Measurements from ENCODE around the gene CDH22.

Gene CDH22

DNA sequence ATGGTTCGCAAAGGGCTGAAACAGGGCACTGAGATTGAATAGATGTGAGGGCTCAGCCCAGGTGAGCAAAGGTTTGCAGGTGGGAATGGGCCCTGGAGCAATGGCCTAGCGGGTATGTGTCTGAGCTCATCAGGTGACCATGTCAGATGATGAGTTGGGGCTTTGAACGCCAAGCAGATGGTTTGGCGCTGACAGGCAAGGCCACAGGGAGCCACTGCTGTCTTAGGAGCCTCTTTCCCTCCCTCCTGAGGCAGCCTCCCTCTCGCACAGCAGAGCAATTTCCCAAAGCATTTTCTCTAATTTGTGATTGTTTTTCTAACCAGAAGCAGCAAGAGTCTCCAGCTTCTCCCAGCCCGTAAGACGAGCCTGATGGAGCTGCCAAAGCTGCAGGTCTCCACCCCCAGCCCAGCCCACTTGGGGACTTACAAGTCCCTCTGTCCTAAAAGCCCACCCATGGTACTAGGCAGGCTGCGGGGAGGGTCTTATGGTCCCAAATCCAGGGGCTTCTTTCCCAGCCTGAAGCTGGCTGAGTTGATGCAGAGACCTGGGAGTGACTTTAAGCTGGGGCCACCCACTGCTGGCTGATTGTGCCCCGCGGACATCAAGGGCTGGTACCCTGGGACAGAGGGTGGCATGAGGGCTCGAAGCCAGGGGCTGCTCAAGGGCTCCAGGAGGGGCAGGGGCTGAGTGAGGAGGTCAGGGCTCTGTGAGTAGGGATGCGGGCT is 11.6 kb downstream of the CDH22 start:
- ATAC-seq: no peak

DNA sequence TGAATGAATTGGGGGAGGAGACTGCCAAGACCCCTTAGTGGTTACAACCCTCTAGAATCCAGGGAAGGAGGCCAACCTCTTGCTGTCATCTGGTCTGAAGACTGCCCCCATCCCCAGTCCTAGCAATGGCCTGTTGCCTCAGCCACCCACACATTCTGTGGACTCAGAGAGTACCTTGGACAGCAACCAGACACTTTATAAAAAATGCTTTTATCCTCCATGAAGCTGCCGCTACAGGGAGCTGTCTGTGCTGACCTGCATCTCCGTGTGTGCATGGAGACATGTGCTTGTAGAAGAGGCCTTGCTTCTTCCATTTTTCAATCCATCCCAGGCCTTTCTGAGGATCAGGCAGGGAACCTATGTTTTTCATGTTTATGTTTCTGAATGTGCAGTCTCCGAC is 15.2 kb downstream of the CDH22 start:
- no peak for ATAC-seq

DNA sequence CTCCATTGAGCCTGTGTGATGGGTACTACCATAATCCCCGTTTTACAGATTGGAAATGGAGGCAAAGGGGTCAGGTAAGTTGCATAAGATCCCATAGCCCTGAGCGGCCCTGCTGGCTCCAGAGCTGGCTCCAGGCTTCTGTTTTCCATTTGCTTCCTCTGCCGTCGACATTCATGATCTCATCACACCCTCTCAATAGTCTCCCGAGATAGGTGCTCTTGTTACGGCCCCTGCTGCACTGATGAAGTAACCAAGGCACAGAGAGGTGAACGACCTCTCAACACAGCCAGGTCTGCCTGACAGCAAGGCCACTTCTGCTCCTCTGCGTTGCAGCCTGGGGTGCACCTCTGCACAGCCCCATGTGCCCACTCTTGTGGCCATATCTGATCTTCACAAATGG is 16.9 kb downstream of the CDH22 start:
- ATAC-seq: no peak

DNA sequence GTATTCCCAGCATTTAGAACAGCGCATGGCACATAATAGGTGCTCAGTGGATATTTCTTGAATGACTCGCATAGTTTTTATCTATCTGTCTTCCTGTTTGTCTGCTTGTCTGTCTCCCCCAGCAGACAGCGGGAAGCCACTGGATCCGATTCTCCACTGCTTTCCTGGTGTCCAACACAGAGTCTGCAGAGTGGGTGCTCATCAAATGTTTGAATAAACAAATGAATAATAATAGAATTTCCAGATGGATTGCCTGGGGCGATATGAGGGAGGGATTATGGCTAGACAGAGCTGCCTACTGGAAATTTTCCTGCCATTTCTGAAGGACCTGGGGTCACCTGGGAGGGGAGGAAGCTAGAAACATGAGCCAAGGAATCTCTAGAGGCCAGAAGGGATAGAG is 18.9 kb downstream of the CDH22 start:
- ATAC-seq: no peak

DNA sequence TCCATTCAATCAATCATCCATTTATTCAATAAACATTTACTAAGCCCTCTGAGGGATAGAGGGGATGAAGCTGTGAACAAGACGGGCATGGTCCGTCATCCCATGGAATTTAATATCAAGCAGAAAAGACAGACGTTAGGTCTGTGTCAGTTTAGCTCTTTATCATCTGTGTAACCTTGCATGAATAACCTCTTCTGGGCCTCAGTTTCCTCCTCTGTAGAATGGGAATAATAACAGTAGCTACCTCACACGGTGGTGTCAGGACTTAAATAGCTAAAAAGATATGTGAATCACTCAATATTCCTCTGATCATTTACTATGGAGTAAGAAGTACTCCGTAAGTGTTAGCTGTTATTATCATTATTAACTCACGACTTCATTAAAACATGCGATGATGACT is 21.3 kb downstream of the CDH22 start:
- ATAC-seq: no peak

DNA sequence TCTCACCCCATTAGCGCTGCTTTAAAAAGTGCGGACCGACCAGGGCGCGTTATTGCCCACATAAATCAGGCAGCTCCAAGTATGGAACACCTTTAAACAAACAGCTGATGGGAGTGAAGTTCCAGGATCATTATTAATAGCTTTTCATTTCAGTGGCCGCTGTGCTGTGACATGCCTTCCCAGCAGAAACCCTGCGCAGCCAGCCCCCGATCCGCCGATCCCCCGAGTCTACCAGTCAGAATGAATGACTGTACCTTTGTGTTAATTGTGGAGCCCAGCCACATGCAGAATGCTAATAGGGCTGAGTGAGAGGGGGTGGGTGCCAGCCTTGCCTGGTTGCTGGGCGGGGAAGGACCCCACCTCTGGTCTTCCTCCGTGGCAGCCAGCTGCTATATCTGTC is 21.9 kb downstream of the CDH22 start:
- ATAC-seq: no peak

DNA sequence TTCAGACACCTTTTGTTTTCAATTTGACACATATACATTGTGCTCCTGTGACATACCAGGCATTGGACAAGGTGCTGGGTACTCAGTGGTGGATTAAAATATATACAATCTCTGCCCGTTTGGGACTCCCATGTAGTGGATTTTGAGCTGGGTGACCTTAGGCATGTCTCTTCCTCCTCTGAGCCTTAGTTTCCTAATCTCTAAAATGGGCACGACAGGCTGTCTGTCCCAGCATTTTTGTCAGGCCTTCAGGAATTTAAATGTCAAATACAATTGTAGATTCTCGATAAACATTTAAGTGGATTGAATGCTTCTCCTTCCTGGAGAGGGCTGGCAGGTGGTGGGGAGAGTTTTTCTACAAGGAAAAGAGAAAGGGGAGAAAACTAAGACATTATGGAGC is 22.6 kb downstream of the CDH22 start:
- ATAC-seq: no peak

DNA sequence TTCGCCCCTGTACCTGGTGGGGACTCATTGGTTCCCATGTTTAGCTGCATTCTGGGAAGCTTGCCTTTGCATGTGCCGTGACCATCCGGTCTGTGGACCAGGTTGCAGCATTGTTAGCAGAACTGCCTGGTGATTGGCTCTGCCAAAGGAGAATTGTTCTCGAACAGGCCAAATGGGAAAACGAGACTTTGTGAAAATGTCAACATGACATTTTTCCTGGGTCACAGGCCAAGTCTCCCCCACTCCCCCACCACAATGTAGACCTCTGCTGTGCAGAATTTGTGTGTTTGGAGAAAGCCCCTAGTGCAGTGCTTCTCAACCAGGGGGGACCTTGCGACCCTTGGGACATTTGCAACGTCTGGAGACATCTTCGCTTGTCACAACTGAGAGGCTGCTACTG is 23.2 kb downstream of the CDH22 start:
- ATAC-seq: no peak

DNA sequence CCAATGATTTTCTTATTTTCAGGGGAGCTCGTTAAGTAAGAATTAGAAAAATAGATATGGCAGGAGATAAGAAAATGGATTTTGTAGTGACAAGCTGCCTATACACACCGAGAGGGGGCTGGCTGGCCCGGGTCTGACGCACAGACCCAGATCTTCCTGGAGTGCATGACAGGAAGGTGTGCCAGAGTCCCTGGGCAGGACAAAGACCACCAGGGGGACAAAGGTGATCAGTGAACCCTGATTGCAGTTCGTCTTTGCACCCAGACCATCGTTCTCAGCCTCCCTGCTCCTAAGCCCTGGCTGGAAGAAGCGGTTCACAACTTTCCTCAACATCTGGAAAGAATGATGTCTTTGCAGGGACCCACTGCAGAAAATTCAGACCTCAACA is 24.3 kb downstream of the CDH22 start:
- ATAC-seq: no peak

DNA sequence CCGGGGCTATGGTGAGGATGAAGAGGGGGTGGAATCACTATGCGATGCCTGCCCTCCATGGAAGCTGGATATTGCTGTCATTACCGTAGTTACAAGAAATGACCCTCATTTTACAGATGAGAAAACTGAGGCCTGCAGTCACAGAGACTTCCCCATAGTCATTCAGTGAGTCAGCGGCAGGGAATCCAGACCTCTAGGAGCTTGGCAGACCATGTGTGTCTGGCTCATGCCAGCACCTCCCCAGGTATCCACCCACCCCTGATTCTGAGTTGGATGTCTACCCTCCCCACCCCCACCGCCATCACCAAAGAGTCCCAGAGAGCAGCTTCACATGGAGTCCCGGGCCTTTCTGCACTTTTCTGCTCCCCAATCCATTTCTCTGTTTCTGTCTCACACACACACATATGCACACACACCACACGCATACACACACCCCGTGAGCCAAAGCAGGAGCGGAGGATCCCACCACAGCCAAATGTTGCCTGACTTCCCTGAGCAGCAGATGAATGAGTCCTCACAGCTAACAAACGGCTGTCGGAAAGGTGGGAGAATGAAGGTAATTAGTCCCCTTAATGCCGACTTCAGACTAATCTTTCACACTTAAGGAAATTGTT is 24.8 kb downstream of the CDH22 start:
- no peak for ATAC-seq

DNA sequence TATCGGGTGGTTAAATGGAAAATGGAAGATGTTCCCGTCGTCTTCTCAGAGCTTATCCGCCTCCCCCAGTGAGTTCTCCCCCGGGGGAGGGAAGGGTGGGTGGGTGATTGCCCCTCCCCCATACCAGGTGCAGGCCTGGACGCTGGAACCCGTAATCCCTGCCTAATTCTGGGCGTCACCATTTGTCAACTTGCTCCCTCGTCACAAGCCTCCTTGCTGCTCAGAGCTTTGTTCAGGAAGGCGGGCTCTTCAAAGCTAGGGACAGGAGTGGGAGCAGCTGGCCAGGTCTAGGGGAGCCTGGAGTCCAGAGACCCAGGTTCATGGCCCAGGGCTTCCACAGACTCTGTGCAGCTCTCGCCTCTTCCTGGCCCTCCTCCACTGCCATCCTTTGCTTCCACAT is 25.6 kb downstream of the CDH22 start:
- ATAC-seq: no peak

DNA sequence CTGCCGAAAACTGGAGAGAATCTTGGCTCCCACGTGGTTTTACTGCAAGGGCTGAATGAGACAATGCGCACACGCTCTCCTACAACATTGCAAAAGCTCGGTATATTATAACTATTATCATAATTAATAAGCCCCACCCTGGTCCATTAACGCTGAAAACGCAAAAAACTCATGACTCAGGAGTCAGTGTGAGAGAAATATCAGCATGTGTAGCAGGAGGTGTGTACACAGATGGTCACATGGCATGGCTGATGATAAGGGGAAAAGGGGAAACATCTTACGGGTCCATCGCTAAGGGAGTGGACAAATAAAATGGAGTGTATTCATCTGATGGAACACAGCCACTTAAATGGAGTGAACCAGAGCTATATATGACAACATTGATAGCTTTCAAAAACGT is 29.2 kb downstream of the CDH22 start:
- ATAC-seq: no peak

DNA sequence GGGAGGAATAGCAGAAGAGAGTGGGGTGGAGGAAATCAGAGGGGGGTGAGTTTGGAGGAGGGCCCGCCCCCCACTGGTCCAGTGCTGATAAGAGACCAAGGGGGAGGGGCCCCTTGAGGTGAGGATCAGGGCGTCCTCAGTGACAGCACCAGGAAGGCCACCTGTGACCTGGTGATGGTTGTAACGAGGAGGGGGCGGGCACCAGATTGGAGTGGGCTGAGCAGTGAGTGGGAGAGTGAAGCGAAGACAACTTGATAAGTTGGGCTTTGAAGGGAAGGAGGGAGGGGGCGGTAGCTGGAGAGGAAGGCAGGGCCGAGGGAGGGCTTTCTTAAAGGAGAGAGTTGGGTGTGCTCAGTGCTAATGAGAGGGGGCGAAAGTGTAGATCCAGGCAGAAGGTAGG is 30.7 kb downstream of the CDH22 start:
- ATAC-seq: no peak

DNA sequence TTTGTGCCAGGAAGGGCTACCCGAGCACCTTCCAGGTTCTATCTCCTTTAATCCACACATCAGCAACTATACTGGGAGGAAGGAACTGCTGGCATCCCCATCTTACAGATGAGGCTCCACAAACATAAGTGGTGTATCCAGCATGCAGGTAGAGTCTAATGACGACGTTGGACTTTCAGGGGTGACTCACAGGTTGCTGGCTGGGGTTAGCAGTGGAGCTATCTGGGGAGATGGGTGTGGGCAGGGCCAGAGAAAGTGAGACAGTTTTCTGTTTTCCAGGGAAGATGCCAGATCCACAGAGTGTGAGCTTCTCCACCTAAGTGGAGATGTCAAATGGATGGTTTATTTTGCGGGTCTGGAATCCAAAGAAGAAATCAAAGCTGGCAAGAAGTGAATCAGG is 31.8 kb downstream of the CDH22 start:
- no peak for ATAC-seq

DNA sequence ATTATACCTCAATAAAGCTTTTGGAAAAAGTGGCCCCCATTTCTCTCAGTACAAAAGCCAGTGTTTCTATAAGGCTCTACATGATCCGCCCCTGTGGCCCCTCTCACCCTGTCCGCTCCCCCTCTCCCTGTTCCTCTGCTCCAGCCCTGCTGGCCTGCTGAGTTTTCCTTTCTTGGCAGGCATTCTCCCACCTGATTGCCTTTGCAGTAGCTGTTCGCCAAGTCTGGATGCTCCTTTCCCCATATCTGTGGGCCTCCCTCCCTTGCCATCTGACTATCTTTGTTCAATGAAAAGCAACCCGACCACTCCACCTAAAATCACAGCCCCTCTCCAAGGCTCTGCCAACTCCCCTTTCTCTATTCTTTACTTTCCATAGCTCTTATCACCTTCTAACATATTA is 33.2 kb downstream of the CDH22 start:
- no peak for ATAC-seq

DNA sequence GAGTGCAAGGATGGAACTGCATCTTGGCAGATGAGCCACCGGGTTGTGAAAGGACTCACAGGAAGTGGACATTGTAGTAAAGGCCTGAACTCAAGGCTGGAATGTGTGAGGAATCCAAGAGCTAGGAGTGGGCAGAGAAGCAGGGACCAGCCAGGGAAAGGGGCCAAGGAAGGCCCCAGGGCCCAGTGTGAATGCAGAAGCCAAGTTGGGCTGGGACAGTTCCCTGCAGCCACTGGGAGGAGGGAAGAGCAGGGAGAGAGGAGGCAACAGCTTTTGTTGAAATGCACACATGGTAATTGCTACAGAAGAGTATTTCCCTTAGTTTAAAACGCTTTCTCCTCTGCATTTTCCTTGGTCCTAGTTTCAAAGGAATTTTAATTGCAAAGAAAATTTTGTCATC is 34.6 kb downstream of the CDH22 start:
- no peak for ATAC-seq

DNA sequence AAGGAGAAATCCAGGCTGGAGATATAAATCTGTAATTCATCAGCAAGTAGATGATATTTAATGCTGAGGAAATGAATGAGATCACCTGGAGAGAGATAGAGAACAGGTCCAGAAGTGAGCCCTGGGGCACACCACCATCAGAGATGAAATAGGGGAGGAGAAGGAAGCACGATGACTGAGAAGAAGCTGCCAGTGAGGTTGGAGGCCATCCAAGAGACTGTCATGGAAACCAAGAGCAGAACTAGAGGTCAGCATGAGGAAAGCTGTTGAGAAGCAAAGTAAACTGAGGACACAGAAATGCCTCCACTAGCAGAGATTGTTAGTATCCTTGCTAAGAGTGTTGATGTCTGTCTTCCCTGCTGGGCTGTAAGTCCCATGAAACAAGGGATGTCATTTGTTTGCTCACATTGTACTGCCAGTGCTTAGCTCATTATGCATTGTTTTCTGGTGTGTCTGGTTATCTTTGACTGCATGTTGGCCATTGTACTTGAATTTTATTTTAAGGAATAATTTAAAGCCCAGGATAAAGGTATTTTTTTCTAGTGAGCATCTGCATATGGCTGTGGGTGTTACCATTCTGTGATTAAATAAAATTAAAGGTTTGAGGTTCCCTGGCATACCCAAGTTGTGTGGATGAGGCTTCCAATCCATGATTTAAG is 35.8 kb downstream of the CDH22 start:
- ATAC-seq: no peak

DNA sequence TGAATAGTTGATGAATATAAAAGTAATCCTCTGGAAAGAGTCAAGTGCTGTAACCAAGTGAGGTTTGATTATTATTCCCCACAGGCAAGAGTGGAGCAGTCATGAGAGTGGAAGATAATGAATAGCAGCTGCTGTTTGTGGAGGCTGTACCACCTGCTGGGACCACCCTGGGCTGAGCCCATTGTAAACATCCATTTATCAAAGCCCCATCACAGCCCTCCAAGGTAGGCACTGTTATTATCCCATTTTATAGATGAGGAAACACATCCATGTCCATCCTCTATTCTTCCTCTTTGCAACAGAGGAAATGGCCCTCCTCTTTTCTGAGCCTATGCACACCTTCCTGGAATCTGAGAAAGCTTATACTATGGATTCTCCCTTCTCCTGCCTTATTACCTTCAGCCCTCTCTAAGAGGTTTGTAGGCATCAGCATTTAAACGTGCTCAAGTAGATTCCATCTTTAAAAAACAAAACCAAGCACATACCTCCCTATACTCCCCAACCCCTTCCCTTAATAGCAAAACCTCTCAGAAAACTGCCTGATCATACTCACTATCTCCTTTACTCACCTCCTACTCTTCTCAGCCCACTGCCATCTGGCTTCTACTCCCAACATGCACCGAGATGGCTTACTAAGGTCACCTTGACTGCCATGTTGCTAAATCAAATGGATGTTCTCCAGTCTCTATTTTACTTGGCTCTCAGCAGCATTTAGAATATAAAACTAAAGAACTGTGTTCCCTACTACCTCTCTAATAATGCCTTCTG is 37.1 kb downstream of the CDH22 start:
- ATAC-seq: no peak

DNA sequence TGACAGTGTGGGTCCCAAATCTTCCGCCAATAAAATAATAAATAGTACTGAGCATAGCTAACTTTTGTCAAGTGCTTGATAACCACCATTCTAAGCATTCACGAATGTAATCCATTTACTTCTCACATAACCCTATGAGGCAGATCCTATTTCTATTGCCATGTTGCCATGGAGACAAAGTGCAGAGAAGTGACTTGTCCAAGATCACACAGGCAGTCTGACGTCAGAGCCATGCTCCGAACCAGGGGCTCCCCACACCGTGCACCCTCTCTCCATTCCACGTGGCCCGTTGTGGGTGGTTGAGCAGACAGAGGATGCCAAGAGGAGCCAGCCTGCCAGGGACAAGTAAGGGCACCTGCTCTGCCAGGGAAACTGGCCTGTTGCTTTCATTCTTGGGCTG is 38.9 kb downstream of the CDH22 start:
- no peak for ATAC-seq

DNA sequence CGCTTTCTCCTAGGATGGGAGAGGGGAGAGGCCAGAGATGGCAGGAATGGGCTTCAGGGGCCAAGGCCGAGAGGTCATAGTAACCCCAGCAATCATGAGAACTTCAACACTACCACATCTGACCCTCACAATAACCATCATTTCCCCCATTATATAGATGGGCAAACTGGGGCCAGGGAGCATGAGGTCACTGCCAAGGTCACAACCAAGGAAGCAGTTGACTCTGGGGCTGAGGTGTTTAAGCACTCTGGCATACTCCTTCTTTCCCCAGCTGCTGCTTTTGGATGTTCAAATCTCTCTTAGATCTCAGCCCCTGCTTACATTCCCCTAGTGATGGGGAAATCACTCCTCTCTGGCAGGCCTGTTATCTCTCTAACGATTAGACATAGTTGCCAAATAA is 39.6 kb downstream of the CDH22 start:
- no peak for ATAC-seq

DNA sequence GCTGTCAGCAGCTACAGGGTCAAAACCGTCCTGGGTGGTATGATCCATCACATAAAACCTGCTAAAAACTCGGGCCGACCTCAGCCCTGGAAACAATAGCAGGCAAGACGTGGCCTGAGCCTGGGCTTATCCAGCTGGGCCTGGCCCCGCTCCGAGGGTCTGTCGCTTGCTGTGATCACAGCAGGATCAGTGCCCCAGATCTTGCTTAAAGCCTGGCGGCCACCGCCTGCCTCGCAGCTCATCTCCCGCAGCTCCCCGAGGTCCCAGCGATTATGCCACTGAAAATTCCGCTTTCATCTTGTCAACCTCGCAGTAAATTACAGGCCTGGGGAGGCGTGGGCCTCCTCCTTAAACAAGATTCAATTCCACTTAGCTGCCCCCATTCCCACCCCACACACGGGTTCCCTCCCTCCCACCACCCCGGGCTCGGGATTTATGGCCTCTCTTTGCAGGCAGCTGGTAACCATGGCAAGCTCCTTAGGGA is 40.1 kb downstream of the CDH22 start:
- no peak for ATAC-seq

DNA sequence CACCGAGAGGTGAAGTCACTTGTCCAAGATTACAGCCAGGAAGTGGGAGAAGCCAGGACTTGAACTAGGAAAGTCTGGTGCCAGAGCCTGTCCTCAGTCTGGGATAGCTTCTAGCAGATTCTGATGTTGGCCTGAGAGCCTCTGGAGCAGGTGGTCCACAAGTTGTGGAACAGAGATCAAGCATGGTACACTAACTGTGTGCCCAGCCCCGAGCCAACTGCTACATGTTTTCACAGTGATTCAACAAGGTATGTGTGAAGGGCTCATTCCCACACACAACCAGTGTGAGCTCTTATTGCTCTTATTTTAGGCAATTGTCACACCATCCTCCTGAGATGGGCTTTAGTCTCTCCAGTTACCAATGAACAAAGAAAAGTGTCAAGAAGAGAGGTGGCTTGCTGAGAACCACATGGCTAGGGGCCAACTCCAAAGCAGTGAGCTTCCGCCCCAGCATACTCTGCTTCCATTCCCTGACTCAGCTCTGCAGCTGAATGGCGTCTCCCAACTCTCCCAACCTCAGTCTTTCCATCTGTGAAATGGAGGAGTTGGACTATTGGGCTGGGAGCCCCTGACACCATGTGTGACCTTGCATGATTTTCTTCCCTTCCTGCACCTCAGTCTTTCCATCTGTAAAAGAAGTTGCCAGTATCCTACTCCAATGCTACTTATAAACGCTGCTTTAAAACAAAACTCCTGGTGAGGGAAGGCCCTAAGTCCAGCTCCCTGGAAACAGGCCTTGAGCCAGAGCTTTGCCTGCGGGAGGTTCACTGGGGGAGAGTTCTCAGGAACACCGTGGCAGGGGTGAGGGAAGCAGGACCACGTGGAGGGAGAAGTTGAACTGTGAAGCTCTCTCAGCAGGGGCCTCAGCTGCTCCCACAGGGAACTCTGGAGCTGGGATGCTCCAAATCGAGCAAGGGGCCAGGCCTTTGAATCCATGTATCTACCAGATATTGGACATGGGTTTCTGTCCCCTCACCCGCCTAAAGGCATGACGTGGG is 40.9 kb downstream of the CDH22 start:
- ATAC-seq: no peak
